ENCODE measurements around the gene SNUPN.

The SNUPN gene

DNA sequence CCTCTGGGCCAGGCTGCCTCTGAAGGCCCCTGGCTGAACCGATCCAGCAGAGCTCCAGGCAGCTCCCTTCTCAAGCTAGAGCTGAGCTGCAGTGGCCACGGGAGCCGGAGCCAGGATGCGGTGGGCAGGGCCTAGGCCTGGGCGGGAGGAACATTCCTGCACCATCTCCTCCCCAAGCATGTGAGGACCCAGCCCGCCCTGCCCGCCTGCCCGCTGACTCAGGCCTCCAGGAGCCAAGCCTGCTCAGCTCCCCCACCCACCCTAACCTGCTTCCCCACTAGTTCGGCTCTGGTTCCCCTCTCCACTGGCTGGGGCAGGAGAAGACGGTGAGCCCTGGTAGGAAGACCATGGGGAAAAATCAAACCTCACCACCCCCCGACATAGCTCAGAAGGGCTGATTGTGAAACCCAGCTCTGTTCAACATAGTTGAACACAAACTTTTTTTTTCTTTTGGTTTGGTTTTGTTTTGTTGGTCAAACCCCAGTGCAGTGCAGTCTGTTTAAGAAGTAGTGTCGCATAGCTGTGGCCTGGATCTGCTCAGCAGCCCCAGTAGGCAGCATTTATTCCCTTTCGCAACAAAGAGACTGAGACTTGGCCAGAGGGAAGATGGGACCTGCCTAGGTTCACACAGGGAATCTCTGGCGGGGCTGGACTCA lies 35.7 kb upstream of the SNUPN start:
- Mint-ChIP-seq H3K9me3 (no peaks in the 10 kb centered on the region), H3K4me3 (no peak overlapping the region), H3K4me1 (ENCODE audit: low read depth) (peaks cover 26% of the 10 kb centered on the region), H3K27me3 (no peaks in the 10 kb centered on the region), H3K36me3 (ENCODE audit: low read depth) (peaks cover 50% of the 10 kb centered on the region), H3K27ac (peak overlapping the region; percentile 20)
- intact Hi-C loops (cut with micrococcal nuclease), result no loop called here

DNA sequence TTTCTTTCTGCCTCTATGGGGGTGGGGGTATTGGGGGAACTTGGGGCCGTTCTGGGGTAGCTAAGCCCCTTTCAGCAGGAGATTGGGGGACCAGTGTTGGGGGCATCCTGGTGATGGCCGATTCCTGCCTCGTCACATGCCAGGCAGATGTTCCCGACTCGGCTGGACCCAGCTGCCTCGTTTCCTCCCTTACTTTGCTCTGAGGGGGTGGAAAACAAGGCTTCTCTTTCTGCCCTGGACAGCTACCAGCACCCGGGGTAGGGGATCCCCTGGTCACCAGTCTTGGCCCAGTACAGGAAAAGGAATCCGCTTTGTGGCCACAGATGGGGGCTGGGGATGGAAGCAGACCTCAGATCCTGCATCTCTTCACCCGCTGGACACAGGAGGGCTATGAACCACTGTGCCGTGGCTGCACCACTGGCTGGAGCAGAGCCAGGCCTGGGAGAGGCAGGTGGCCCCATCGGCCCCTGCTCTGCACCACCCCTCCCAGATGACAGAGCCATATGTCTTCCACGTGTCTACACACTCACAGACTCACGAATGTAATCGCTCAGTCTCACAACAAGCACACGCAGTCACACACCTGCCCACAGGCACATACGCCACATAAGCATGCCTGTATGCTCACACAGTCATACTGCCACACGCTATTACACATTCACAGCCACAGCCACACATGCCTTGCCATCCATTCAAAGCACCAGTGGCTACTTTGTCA lies 34.6 kb upstream of the SNUPN start:
- peaks cover 55% of the 10 kb centered on the region for H3K36me3 Mint-ChIP-seq (ENCODE audit: low read depth)
- H3K4me3 Mint-ChIP-seq, result no peak overlapping the region
- no peaks in the 10 kb centered on the region for H3K27me3 Mint-ChIP-seq
- H3K27ac Mint-ChIP-seq, result no peak overlapping the region
- intact Hi-C loops (cut with micrococcal nuclease), result no loop called here
- H3K4me1 Mint-ChIP-seq (ENCODE audit: low read depth), result peaks cover 26% of the 10 kb centered on the region
- no peaks in the 10 kb centered on the region for H3K9me3 Mint-ChIP-seq

- no peak overlapping the region for H3K27ac Mint-ChIP-seq
- intact Hi-C loops (cut with micrococcal nuclease), result no loop called here
Measured at GRCh38 chr15:75659141-75659771, 33.7 kb upstream of the SNUPN start.

GRCh38 chr15:75656813-75657212 lies 31.3 kb upstream of the SNUPN start:
- peaks cover 45% of the 10 kb centered on the region for H3K4me1 Mint-ChIP-seq (ENCODE audit: low read depth)

More at GRCh38 chr15:75659141-75659771, 33.7 kb upstream of the SNUPN start:
- Mint-ChIP-seq H3K4me1 (ENCODE audit: low read depth) (peaks cover 27% of the 10 kb centered on the region), H3K9me3 (no peaks in the 10 kb centered on the region), H3K36me3 (ENCODE audit: low read depth) (peaks cover 55% of the 10 kb centered on the region), H3K27me3 (no peaks in the 10 kb centered on the region), H3K4me3 (no peak overlapping the region)

GRCh38 chr15:75656331-75656730 lies 30.8 kb upstream of the SNUPN start:
- peaks cover 61% of the 10 kb centered on the region for H3K36me3 Mint-ChIP-seq (ENCODE audit: low read depth)
- H3K9me3 Mint-ChIP-seq, result no peaks in the 10 kb centered on the region
- H3K27ac Mint-ChIP-seq, result no peak overlapping the region
- no peaks in the 10 kb centered on the region for H3K27me3 Mint-ChIP-seq
- H3K4me1 Mint-ChIP-seq (ENCODE audit: low read depth), result peaks cover 45% of the 10 kb centered on the region
- H3K4me3 Mint-ChIP-seq, result no peak overlapping the region
- intact Hi-C loops (cut with micrococcal nuclease), result no loop called here

More at GRCh38 chr15:75656813-75657212, 31.3 kb upstream of the SNUPN start:
- Mint-ChIP-seq H3K27ac (no peak overlapping the region), H3K36me3 (ENCODE audit: low read depth) (peaks cover 61% of the 10 kb centered on the region), H3K4me3 (no peak overlapping the region), H3K9me3 (no peaks in the 10 kb centered on the region), H3K27me3 (no peaks in the 10 kb centered on the region)
- intact Hi-C loops (cut with micrococcal nuclease), result no loop called here

DNA sequence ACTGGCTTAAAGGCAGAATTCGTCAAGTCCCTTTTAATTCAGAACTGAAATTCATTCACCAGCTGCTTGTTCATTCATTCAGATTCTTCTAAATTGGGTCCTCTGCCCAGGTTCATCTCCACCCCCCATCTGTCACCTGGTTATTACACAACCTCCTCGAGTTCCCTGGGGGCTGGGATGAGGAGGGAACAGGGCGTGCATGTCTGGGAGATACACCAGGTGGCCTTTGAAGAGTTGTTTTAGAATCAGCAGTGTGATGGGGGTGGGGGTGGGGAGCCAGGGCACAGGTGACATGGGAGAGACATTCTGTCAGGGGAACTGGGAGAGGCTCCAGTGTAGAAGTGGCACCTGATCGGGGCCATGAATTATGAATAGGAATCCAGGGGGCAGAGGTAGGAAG lies 30.4 kb upstream of the SNUPN start:
- Mint-ChIP-seq H3K36me3 (ENCODE audit: low read depth) (peaks cover 62% of the 10 kb centered on the region), H3K4me3 (no peak overlapping the region), H3K27ac (no peak overlapping the region), H3K9me3 (no peaks in the 10 kb centered on the region), H3K4me1 (ENCODE audit: low read depth) (peaks cover 46% of the 10 kb centered on the region), H3K27me3 (no peaks in the 10 kb centered on the region)
- intact Hi-C loops (cut with micrococcal nuclease), result no loop called here

- peaks cover 58% of the 10 kb centered on the region for H3K4me1 Mint-ChIP-seq (ENCODE audit: low read depth)
- no peaks in the 10 kb centered on the region for H3K27me3 Mint-ChIP-seq
- peaks cover 64% of the 10 kb centered on the region for H3K36me3 Mint-ChIP-seq (ENCODE audit: low read depth)
- H3K4me3 Mint-ChIP-seq, result no peak overlapping the region
- no peaks in the 10 kb centered on the region for H3K9me3 Mint-ChIP-seq
- no peak overlapping the region for H3K27ac Mint-ChIP-seq
- intact Hi-C loops (cut with micrococcal nuclease), result no loop called here
Measured at GRCh38 chr15:75654201-75654907, 28.8 kb upstream of the SNUPN start.

- H3K4me1 Mint-ChIP-seq (ENCODE audit: low read depth), result peaks cover 67% of the 10 kb centered on the region
- no peaks in the 10 kb centered on the region for H3K27me3 Mint-ChIP-seq
- no peaks in the 10 kb centered on the region for H3K9me3 Mint-ChIP-seq
- intact Hi-C loops (cut with micrococcal nuclease), result no loop called here
- peaks cover 60% of the 10 kb centered on the region for H3K36me3 Mint-ChIP-seq (ENCODE audit: low read depth)
- no peak overlapping the region for H3K27ac Mint-ChIP-seq
- H3K4me3 Mint-ChIP-seq, result no peak overlapping the region
Measured at GRCh38 chr15:75653347-75653913, 27.9 kb upstream of the SNUPN start.

DNA sequence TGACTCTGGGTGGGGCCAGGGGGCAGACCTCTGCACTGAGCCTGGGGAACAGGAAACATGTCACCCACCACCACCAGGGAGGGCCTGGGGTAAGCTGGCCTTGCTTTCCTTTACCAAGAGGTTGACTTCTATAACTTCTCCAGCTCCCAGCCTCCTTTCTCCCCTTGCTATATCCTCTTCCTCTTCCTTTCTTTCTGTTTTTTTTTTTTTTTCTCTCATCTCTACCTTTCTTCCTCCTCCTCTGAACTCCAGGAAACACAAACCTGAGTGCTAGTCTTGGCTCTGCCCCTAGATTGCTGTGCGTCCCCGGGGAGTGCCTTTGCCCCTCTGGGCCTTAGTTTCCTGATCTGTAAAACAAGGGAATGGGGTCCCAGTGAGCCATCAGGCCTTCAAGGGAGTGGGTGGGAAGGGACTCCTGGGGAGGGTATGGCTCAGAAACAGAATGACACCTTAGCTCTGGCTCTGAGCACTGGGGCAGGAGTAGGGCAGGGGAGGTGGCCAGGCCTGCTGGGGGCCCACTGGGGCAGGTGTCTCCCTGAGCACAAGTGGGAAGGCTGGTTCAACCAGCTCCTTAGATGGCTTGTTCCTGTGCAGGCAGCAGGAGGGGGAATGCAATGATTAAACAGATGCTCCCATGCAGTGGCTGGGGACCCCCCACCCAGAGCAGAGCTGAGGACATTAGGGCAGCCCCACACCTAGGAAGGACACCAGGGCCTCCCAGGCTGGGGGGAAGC lies 26.5 kb upstream of the SNUPN start:
- H3K27ac Mint-ChIP-seq, result peak overlapping the region; percentile 41

DNA sequence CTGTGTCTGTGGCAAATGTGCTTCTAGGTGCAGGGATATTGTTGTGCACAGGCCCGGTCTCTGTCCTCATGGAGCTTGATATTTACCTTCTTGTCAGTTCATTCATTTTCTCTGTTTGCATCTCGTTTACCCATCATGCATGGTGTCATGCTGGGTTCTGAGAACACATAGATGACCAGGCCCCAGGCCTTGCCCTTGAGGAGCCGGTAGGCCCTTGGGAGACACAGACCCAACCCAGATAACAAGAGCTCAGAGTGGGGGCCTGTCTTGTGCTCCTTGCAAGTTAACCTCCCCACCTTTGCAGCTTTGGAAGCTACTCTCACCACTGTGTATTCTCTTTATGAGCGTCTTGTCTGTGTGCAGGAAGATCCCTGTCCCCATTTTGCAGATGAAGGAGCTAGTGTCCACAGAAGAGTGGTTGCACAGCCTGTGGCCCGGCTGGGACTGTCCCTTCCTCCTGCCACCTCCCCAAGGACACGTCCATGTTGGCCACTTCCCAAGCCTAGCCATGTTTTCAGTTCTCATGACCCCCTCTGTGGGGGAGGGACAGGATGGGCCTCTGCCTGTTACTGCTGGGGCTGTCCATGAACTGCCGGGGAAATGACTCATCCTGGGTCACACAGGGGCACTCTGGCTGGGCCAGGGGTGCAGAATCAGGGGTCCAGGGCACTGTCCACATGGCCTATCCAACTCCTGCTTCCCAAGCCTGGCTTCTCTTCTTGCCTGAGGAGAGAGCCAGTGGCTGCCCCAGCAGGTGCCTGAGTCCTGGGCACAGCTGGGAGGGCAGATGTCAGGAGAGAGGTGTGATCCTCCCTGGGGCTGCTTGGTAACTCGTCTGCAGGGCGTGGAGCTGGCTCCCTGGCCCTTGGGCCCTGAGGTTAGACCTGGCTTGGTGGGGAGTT lies 25.6 kb upstream of the SNUPN start:
- no peaks in the 10 kb centered on the region for H3K27me3 Mint-ChIP-seq
- H3K4me1 Mint-ChIP-seq (ENCODE audit: low read depth), result peaks cover 78% of the 10 kb centered on the region

More for the DNA sequence above, 26.5 kb upstream of the SNUPN start:
- intact Hi-C loops (cut with micrococcal nuclease), result no loop called here
- Mint-ChIP-seq H3K4me3 (peak overlapping the region; percentile 18), H3K27me3 (no peaks in the 10 kb centered on the region), H3K4me1 (ENCODE audit: low read depth) (peaks cover 70% of the 10 kb centered on the region), H3K36me3 (ENCODE audit: low read depth) (peaks cover 58% of the 10 kb centered on the region), H3K9me3 (no peaks in the 10 kb centered on the region)

GRCh38 chr15:75649848-75650247 lies 24.3 kb upstream of the SNUPN start:
- Mint-ChIP-seq H3K27me3 (peaks cover 6% of the 10 kb centered on the region), H3K27ac (no peak overlapping the region), H3K9me3 (no peaks in the 10 kb centered on the region), H3K4me1 (ENCODE audit: low read depth) (peaks cover 68% of the 10 kb centered on the region), H3K4me3 (no peak overlapping the region), H3K36me3 (ENCODE audit: low read depth) (peaks cover 47% of the 10 kb centered on the region)
- intact Hi-C loops (cut with micrococcal nuclease), result loop anchor here (5.0 kb wide), 2 partner anchors 73 to 198 kb away; partner anchors contain the start of genes PTPN9 and SIN3A

More for the DNA sequence above, 25.6 kb upstream of the SNUPN start:
- H3K27ac Mint-ChIP-seq, result peak overlapping the region; percentile 41
- peaks cover 51% of the 10 kb centered on the region for H3K36me3 Mint-ChIP-seq (ENCODE audit: low read depth)
- no peaks in the 10 kb centered on the region for H3K9me3 Mint-ChIP-seq
- peak overlapping the region; percentile 20 for H3K4me3 Mint-ChIP-seq
- intact Hi-C loops (cut with micrococcal nuclease), result no loop called here

DNA sequence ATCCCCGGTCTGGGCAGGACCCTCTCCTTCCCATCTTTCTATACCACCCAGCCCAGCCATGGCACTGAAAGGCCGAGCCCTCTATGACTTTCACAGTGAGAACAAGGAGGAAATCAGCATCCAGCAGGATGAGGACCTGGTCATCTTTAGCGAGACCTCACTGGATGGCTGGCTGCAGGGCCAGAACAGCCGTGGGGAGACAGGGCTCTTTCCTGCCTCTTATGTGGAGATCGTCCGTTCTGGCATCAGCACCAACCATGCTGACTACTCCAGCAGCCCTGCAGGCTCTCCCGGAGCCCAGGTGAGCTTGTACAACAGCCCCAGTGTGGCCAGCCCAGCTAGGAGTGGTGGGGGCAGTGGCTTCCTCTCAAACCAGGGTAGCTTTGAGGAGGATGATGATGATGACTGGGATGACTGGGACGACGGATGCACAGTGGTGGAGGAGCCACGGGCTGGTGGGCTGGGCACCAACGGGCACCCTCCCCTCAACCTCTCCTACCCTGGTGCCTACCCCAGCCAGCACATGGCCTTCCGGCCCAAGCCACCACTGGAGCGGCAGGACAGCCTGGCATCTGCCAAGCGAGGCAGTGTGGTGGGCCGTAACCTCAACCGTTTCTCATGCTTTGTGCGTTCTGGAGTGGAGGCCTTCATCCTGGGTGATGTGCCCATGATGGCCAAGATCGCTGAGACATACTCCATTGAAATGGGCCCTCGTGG lies 23.7 kb upstream of the SNUPN start:
- H3K4me1 Mint-ChIP-seq (ENCODE audit: low read depth), result peaks cover 66% of the 10 kb centered on the region
- peaks cover 47% of the 10 kb centered on the region for H3K36me3 Mint-ChIP-seq (ENCODE audit: low read depth)
- H3K9me3 Mint-ChIP-seq, result no peaks in the 10 kb centered on the region
- H3K27me3 Mint-ChIP-seq, result peaks cover 11% of the 10 kb centered on the region
- peak overlapping the region; percentile 90 for H3K27ac Mint-ChIP-seq
- H3K4me3 Mint-ChIP-seq, result peak overlapping the region; percentile 92
- intact Hi-C loops (cut with micrococcal nuclease), result loop anchor here (5.0 kb wide), 2 partner anchors 72 to 197 kb away; partner anchors contain the start of genes PTPN9 and SIN3A

All from dendritic cell treated with granulocyte-macrophage colony-stimulating factor and Interleukin-4, amounts not matched to agents 40 ng/mL and 50 ng/mL, for 4 days (primary cell).